Endothelial cell of umbilical vein (primary cell): ENCODE measurements around the gene DLGAP1. TPM values are rescaled to one million over a fixed set of nuclear protein-coding genes. Genes with fewer than 3 reads are reported as not detected.
A peak's percentile ranks its signal among the peaks of the same experiment; 100 is the strongest.

Experiments used
- BruUV-seq: library from RNA; stranded (reverse); fragments of 400-500 nt; replicated peaks from 2 replicates; lab custom pipeline; 2021; lab: Mats Ljungman, UMichigan
- CTCF ChIA-PET: fragments of 300-600, 350-600 bp; sonication (Branson Sonifier 250); formaldehyde crosslinking; loops from one replicate; lab custom pipeline; 2021; ENCODE audit warnings: antibody characterized with exemption, inconsistent platforms; lab: Charles Lee
- POLR2A ChIA-PET: fragments of 300-600, 350-600 bp; sonication (Branson Sonifier 250); formaldehyde crosslinking; loops from one replicate; lab custom pipeline; 2021; ENCODE audit warnings: antibody characterized with exemption, inconsistent platforms; lab: Charles Lee
- DNase-seq: peaks from one replicate; pipeline ENCODE4 v3.0.0-alpha.2; 2011; ENCODE audit warnings: low read depth, low spot score
- FAIRE-seq: peaks from 2 replicates; lab custom pipeline; 2011; peaks lifted over from hg19 to GRCh38; lab: Jason Lieb, UNC
- H2AFZ ChIP-seq: 2 replicates; pipeline ENCODE4 v1.6.0; 2012; ENCODE audit warnings: low read depth, low read length, control low read depth, inconsistent platforms
- H3K27ac ChIP-seq: 2 replicates; pipeline ENCODE4 v1.5.1; 2011; ENCODE audit warnings: low read depth, mild to moderate bottlenecking, control low read depth, low read length, moderate library complexity; ENCODE audit not compliant: insufficient read depth
- H3K27me3 ChIP-seq, 2 experiments: 2 replicates each; pipeline versions ENCODE4 v1.6.0 to v1.6.1; 2011; ENCODE audit warnings: low read length in 2 of 2, mixed read lengths in 1 of 2; ENCODE audit not compliant: control insufficient read depth in 2 of 2, insufficient read depth in 2 of 2
- H3K36me3 ChIP-seq, 2 experiments: 2 replicates in 1 of 2; 3 replicates in 1 of 2; pipeline ENCODE4 v1.5.1; 2011; ENCODE audit warnings: low read length in 2 of 2, mild to moderate bottlenecking in 1 of 2, moderate library complexity in 1 of 2; ENCODE audit not compliant: control insufficient read depth in 2 of 2, insufficient read depth in 2 of 2; ENCODE audit errors: extremely low read depth in 1 of 2
- H3K4me1 ChIP-seq: 3 replicates; pipeline ENCODE4 v1.5.1; 2011; ENCODE audit warnings: mild to moderate bottlenecking, low read length; ENCODE audit not compliant: control insufficient read depth, insufficient read depth; ENCODE audit errors: extremely low read depth
- H3K4me2 ChIP-seq: 2 replicates; pipeline ENCODE4 v1.6.1; 2011; ENCODE audit warnings: low read length, control low read depth, mixed read lengths; ENCODE audit not compliant: insufficient read depth
- H3K4me3 ChIP-seq, 3 experiments: fragments of 200-600 bp in 1 of 3; sonication (generic), shearing (Covaris generic) in 1 of 3; replicated peaks in 1 of 3; 2 replicates each; pipeline ENCODE4 v1.5.1; 2011 to 2016; ENCODE audit warnings: control low read depth in 3 of 3, low read length in 3 of 3, mild to moderate bottlenecking in 2 of 3, inconsistent platforms in 1 of 3, low read depth in 1 of 3, moderate library complexity in 1 of 3; ENCODE audit not compliant: insufficient read depth in 1 of 3
- H3K79me2 ChIP-seq: 2 replicates; pipeline ENCODE4 v1.6.0; 2012; ENCODE audit warnings: low read length, inconsistent platforms; ENCODE audit not compliant: control insufficient read depth, insufficient read depth
- H3K9ac ChIP-seq: replicated peaks from 2 replicates; pipeline ENCODE3; 2011; ENCODE audit warnings: low read length, control low read depth; ENCODE audit not compliant: insufficient read depth; ENCODE audit errors: extremely low read depth
- H3K9me1 ChIP-seq: replicated peaks from 3 replicates; pipeline ENCODE4 v1.6.0; 2011; ENCODE audit warnings: mild to moderate bottlenecking, low read length; ENCODE audit not compliant: control insufficient read depth, insufficient read depth; ENCODE audit errors: extremely low read depth
- H3K9me3 ChIP-seq: replicated peaks from 2 replicates; pipeline ENCODE4 v1.5.1; 2012; ENCODE audit warnings: low read length, inconsistent platforms; ENCODE audit not compliant: control insufficient read depth, insufficient read depth
- H4K20me1 ChIP-seq: replicated peaks from 2 replicates; pipeline ENCODE3; 2011; ENCODE audit warnings: mild to moderate bottlenecking, low read length; ENCODE audit not compliant: control insufficient read depth, insufficient read depth; ENCODE audit errors: extremely low read depth
- EZH2 ChIP-seq: IDR thresholded peaks from 2 replicates; pipeline ENCODE4 v1.6.1; 2012; ENCODE audit warnings: borderline replicate concordance, low read depth, mild to moderate bottlenecking, moderate library complexity, low read length, inconsistent platforms; ENCODE audit not compliant: severe bottlenecking
- FOS ChIP-seq: IDR thresholded peaks from 2 replicates; pipeline ENCODE4 v1.6.1; 2011; ENCODE audit warnings: mild to moderate bottlenecking, low read length, moderate library complexity, borderline replicate concordance; ENCODE audit not compliant: insufficient read depth
- GATA2 ChIP-seq: IDR thresholded peaks from 2 replicates; pipeline ENCODE4 v1.7.0; 2011; ENCODE audit warnings: low read depth, mild to moderate bottlenecking, moderate library complexity, mixed read lengths, low read length; ENCODE audit not compliant: insufficient read length, insufficient read depth
- JUN ChIP-seq: IDR thresholded peaks from 2 replicates; pipeline ENCODE4 v1.6.1; 2011; ENCODE audit warnings: borderline replicate concordance, low read depth; ENCODE audit not compliant: insufficient read length, insufficient read depth
- MYC ChIP-seq: IDR thresholded peaks from one replicate; pipeline ENCODE4 v1.6.1; 2011; ENCODE audit warnings: mild to moderate bottlenecking, low read depth, low read length
- POLR2A ChIP-seq: IDR thresholded peaks from 2 replicates; pipeline ENCODE4 v1.6.1; 2012; ENCODE audit warnings: low read depth, mild to moderate bottlenecking, control low read depth, low read length
- POLR2AphosphoS5 ChIP-seq: IDR thresholded peaks from 2 replicates; pipeline ENCODE4 v1.6.1; 2012; ENCODE audit warnings: low read depth, mild to moderate bottlenecking, control low read depth, low read length, moderate library complexity; ENCODE audit not compliant: insufficient read depth
- dilution Hi-C: fragments of 300-500 bp; cut with MboI; formaldehyde crosslinking; loops from one replicate; pipeline ENCODE4 v1.15.0; 2019; ENCODE audit warnings: low sequenced_read_pairs; ENCODE audit not compliant: extremely low pct_ligation_motif_present
- intact Hi-C: fragments of 100-400 bp; cut with micrococcal nuclease; formaldehyde crosslinking; loops from one replicate; pipeline ENCODE4 v1.10.0; 2022
- polyA plus RNA-seq, 4 experiments: library from polyadenylated mRNA; depleted of rRNA in 3 of 4; stranded (reverse) in 3 of 4; unstranded in 1 of 4; fragments of >200 nt; gene quantifications; 2 replicates each; pipeline versions ENCODE4 v1.2.1 to v1.2.3, GENCODE V29; 2011 to 2012; ENCODE audit warnings: missing spikeins in 1 of 4
- total RNA-seq: library from RNA; stranded (reverse); gene quantifications from 2 replicates; pipeline ENCODE4 v1.2.3, GENCODE V29; 2021
- TF ChIP-seq, protein P1 (sequence below), 2 donors: IDR thresholded peaks; 1 replicate in 1 of 2; 2 replicates in 1 of 2; pipeline ENCODE4 v1.5.1; 2011; ENCODE audit warnings: low read length in 2 of 2, mild to moderate bottlenecking in 2 of 2, moderate library complexity in 2 of 2, control low read depth in 1 of 2, inconsistent platforms in 1 of 2, low read depth in 1 of 2; ENCODE audit not compliant: insufficient read depth in 1 of 2; ENCODE audit errors: extremely low read depth in 1 of 2
- TF ChIP-seq, protein P2 (sequence below): IDR thresholded peaks from 2 replicates; pipeline ENCODE4 v1.6.1; 2011; ENCODE audit not compliant: insufficient read depth, insufficient read length

DLGAP1 gene
- total and polyA plus RNA-seq, 2 donors (not counting 3 experiments of a cell fraction or from before 2014, with no cell fraction given): 0.04 TPM; not detected in 1

DNA sequence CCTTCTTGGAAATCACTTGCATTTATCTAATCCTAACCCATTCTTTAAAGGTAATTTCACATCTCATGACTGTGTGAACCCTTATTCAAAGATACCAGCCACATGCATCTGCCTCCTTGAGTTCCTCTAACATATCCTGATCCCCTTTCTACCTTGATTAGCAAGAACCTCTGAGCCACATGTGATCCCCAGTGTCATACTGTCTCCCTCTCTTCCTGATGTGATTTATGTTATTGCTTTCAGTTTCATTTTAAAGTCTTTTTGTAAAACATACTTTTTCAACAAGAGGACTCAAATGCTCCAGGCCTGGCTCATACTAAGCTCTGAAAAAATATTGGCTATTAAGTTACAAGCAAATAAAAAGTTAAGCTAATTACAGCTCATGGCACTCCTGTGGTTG lies 470.1 kb downstream of the DLGAP1 start:
- Histone ChIP-seq H3K9ac (no peak overlapping the region), H3K9me1 (no peaks in the 10 kb centered on the region), H3K27me3 (no peaks in the 10 kb centered on the region), H3K79me2 (no peaks in the 10 kb centered on the region), H3K4me1 (no peaks in the 10 kb centered on the region), H3K4me3 (no peak overlapping the region), H3K36me3 (no peaks in the 10 kb centered on the region), H2AFZ (peak overlapping the region; percentile 15), H3K9me3 (no peaks in the 10 kb centered on the region), H3K4me2 (no peak overlapping the region), H4K20me1 (no peaks in the 10 kb centered on the region), H3K27ac (no peak overlapping the region)
- intact Hi-C loops (no loop called here), dilution Hi-C loops (no loop called here)
- no peak for FAIRE-seq
- no peak for TF ChIP-seq GATA2
- TF ChIP-seq FOS: no peak
- no peak for TF ChIP-seq EZH2
- no peak for TF ChIP-seq MYC
- TF ChIP-seq, protein P1, sequence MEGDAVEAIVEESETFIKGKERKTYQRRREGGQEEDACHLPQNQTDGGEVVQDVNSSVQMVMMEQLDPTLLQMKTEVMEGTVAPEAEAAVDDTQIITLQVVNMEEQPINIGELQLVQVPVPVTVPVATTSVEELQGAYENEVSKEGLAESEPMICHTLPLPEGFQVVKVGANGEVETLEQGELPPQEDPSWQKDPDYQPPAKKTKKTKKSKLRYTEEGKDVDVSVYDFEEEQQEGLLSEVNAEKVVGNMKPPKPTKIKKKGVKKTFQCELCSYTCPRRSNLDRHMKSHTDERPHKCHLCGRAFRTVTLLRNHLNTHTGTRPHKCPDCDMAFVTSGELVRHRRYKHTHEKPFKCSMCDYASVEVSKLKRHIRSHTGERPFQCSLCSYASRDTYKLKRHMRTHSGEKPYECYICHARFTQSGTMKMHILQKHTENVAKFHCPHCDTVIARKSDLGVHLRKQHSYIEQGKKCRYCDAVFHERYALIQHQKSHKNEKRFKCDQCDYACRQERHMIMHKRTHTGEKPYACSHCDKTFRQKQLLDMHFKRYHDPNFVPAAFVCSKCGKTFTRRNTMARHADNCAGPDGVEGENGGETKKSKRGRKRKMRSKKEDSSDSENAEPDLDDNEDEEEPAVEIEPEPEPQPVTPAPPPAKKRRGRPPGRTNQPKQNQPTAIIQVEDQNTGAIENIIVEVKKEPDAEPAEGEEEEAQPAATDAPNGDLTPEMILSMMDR (IDR thresholded peaks at IDR 0.05; ENCODE audit: extremely low read depth in 1 of 2, insufficient read depth in 1 of 2, low read depth in 1 of 2, low read length in 2 of 2): no peak
- TF ChIP-seq POLR2A: no peak
- no peak for TF ChIP-seq POLR2AphosphoS5
- TF ChIP-seq, protein P2, sequence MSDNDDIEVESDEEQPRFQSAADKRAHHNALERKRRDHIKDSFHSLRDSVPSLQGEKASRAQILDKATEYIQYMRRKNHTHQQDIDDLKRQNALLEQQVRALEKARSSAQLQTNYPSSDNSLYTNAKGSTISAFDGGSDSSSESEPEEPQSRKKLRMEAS: no peak
- TF ChIP-seq JUN: no peak
- ChIA-PET CTCF (interaction anchor here (0.7 to 7.0 kb wide), 3 partner anchors 10 to 282 kb away, joined by 3 to 52 read pairs (median 3); no protein-coding TSS in a partner anchor), POLR2A (no interaction called here)
- no peak for DNase-seq
- no TSS peak for BruUV-seq
